Activated CD4-positive, alpha-beta memory T cell treated with anti-CD3 and anti-CD28 coated beads, Interleukin-2, amount 10 ng/mL, durations not matched to agents 7 days and 5 days (primary cell): ENCODE data around the gene GALR3. TPM values are rescaled to one million over a fixed set of nuclear protein-coding genes. Genes with fewer than 3 reads are reported as not detected.
"Not testable (repeated sequence)": the region's sequence is repeated elsewhere in the genome, so short reads cannot be mapped to it uniquely, and the experiment has no call there.

ENCODE experiments used
- CTCF ChIA-PET: fragments of 350-600 bp; sonication (Branson Sonifier 250); formaldehyde crosslinking; loops from one replicate; lab custom pipeline; 2021; ENCODE audit warnings: antibody characterized with exemption, inconsistent platforms; lab: Charles Lee
- POLR2A ChIA-PET: fragments of 350-600 bp; sonication (Branson Sonifier 250); formaldehyde crosslinking; loops from one replicate; lab custom pipeline; 2021; ENCODE audit warnings: antibody characterized with exemption; lab: Charles Lee
- DNase-seq: peaks from one replicate; pipeline ENCODE4 v3.0.0-alpha.2; 2020
- H3K27ac Mint-ChIP-seq: one replicate; pipeline ENCODE4 v1.8.0; 2021; ENCODE audit warnings: mild to moderate bottlenecking, mixed read lengths
- H3K27me3 Mint-ChIP-seq: one replicate; pipeline ENCODE4 v1.8.0; 2021; ENCODE audit warnings: mixed read lengths
- H3K36me3 Mint-ChIP-seq: one replicate; pipeline ENCODE4 v1.8.0; 2021; ENCODE audit warnings: low read depth, mixed read lengths
- H3K4me1 Mint-ChIP-seq: one replicate; pipeline ENCODE4 v1.8.0; 2021; ENCODE audit warnings: mixed read lengths
- H3K4me3 Mint-ChIP-seq: one replicate; pipeline ENCODE4 v1.8.0; 2021; ENCODE audit warnings: mild to moderate bottlenecking, mixed read lengths
- H3K9me3 Mint-ChIP-seq: one replicate; pipeline ENCODE4 v1.8.0; 2021; ENCODE audit warnings: mixed read lengths
- total RNA-seq, 2 experiments: library from RNA; stranded (reverse); gene quantifications; one replicate each; pipeline ENCODE4 v1.2.3, GENCODE V29; 2021

Gene GALR3
- total RNA-seq, 2 experiments from 2014 or later: not detected

- ChIA-PET CTCF (no interaction called here), POLR2A (no interaction called here)
- Mint-ChIP-seq H3K9me3 (no peaks in the 10 kb centered on the region), H3K36me3 (no peaks in the 10 kb centered on the region), H3K4me1 (no peaks in the 10 kb centered on the region), H3K27me3 (no peaks in the 10 kb centered on the region), H3K27ac (no peak overlapping the region), H3K4me3 (no peak overlapping the region)
- no peak for DNase-seq
Measured at GRCh38 chr22:37794376-37794775, 28.8 kb upstream of the GALR3 start.

DNA sequence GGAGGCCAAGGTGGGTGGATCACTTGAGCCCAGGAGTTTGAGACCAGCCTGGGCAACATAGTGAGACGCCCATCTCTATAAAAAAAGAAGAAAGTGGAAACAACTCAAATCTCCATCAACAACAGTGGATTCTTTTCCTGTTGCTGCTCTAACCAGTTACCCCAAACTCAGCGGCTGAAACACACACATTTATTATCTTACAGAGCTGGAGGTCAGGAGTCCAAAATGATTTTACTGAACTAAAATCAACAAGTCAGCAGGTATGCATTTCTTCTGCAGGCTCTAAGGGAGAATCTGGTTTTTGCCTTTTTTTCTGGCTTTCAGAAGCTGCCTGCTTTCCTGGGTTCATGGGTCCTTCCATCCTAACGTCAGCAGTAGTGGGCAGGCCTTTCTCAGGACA, 27.1 kb upstream of the GALR3 start:
- no peak for DNase-seq
- no peak overlapping the region for H3K27ac Mint-ChIP-seq
- no peaks in the 10 kb centered on the region for H3K36me3 Mint-ChIP-seq
- peaks cover 3% of the 10 kb centered on the region for H3K27me3 Mint-ChIP-seq
- H3K4me1 Mint-ChIP-seq: no peaks in the 10 kb centered on the region
- no peak overlapping the region for H3K4me3 Mint-ChIP-seq
- POLR2A ChIA-PET: no interaction called here
- H3K9me3 Mint-ChIP-seq: no peaks in the 10 kb centered on the region
- CTCF ChIA-PET: interaction anchor here (1.2 kb wide), 1 partner anchor 11 kb away, joined by 5 read pairs; the partner anchor contains the start of gene GCAT

DNA sequence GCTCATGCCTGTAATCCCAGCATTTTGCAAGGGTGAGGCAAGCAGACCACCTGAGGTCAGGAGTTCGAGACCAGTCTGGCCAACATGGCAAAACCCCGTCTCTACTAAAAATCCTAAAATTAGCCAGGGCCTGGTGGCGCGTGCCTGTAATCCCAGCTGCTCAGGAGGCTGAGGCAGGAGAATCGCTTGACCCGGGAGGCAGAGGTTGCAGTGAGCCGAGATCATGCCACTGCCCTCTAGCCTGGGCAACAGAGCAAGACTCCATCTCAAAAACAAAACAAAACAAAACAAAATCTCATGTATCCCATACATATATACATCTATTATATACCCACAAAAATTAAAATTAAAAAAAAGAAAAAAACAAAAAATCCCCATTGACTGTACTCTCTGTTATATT, 25.9 kb upstream of the GALR3 start:
- DNase-seq, H3K27me3 Mint-ChIP-seq, POLR2A ChIA-PET, H3K4me3 Mint-ChIP-seq, H3K36me3 Mint-ChIP-seq, CTCF ChIA-PET, H3K4me1 Mint-ChIP-seq, H3K9me3 Mint-ChIP-seq, H3K27ac Mint-ChIP-seq: not testable (repeated sequence)

- Mint-ChIP-seq H3K4me1 (peaks cover 6% of the 10 kb centered on the region), H3K27me3 (peaks cover 13% of the 10 kb centered on the region), H3K9me3 (no peaks in the 10 kb centered on the region), H3K4me3 (no peak overlapping the region), H3K27ac (no peak overlapping the region), H3K36me3 (no peaks in the 10 kb centered on the region)
- ChIA-PET CTCF (no interaction called here), POLR2A (no interaction called here)
- DNase-seq: no peak
Measured at GRCh38 chr22:37797874-37798500, 25.2 kb upstream of the GALR3 start.

- H3K9me3 Mint-ChIP-seq, H3K27ac Mint-ChIP-seq, H3K36me3 Mint-ChIP-seq, POLR2A ChIA-PET, H3K4me3 Mint-ChIP-seq, DNase-seq: not testable (repeated sequence)
- peaks cover 17% of the 10 kb centered on the region for H3K4me1 Mint-ChIP-seq
- CTCF ChIA-PET: interaction anchor here (0.7 kb wide), 1 partner anchor 60 kb away, joined by 3 read pairs; no protein-coding TSS in a partner anchor
- peaks cover 25% of the 10 kb centered on the region for H3K27me3 Mint-ChIP-seq
Measured at GRCh38 chr22:37799979-37800378, 23.2 kb upstream of the GALR3 start.

DNA sequence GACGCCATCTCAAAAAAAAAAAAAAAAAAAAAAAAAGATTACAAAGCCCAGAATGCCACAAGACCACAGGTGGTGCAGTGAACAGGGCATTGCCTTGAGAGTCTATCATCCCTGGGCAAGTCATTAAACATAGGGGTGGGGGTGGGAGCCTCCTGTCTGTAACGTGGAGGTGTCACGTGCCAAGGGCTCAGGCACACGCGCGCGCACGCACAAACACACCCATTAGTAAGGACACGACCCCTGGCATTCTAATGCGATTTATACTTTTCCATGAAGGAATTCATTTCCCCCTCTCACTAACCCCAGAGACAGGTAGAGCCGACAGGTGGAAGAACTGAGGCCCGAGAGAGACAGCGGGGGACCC, 21.3 kb upstream of the GALR3 start:
- Mint-ChIP-seq H3K4me3 (peak overlapping the region; percentile 64), H3K9me3 (no peaks in the 10 kb centered on the region), H3K27me3 (peaks cover 42% of the 10 kb centered on the region), H3K36me3 (peaks cover 4% of the 10 kb centered on the region), H3K4me1 (peaks cover 32% of the 10 kb centered on the region), H3K27ac (no peak overlapping the region)
- ChIA-PET POLR2A (interaction anchor here (1.3 kb wide), 1 partner anchor 152 kb away, joined by 3 read pairs; the partner anchor contains the start of genes C22orf23 and POLR2F), CTCF (interaction anchor here (1.3 kb wide), 1 partner anchor 61 kb away, joined by 3 read pairs; no protein-coding TSS in a partner anchor)
- no peak for DNase-seq

DNA sequence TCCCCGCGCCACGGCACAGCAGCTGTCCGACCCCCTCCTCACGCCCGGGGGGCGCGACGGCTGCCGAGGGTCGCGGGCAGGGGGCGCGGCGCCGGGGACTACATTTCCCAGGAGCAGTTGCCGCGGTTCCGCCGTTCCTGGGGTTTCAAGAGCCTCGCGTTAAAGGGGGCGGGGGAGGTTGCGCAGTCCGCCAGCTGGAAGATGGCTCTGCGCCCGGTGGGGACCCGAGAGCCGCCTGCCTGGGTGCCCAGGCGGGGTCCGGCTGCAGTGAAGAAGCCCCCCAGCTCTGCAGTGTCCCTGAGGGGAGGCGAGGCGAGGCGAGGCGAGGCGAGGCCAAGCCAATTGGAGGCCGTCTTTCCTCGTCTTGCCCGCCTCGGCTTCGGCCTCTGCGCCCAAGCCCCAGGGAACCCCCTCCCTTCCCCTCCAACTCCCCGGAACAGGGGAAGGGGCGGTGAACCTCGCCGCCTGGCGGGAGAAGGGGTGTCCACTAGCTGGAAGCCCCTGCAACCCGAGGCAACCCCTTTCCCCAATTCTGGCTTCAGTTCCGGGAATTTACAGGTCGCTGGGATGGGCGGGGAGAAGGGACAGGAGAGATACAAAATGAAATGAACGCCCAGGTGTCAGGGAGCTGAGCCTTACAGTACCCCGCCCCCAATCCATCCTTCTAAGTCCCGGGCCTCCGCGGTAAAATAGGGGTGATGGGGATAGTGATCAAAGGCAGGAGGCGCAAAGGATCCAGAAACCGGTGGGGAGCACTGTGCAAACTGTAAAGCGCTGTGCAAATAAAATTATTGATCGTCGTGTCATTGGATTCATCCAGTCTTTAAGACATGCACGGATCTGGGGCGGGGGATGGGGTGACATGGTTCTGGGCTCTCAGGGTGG, 20.6 kb upstream of the GALR3 start:
- peaks cover 46% of the 10 kb centered on the region for H3K27me3 Mint-ChIP-seq

GRCh38 chr22:37803195-37803638, 20.0 kb upstream of the GALR3 start:
- peaks cover 39% of the 10 kb centered on the region for H3K4me1 Mint-ChIP-seq
- no peaks in the 10 kb centered on the region for H3K9me3 Mint-ChIP-seq
- POLR2A ChIA-PET: interaction anchor here (1.3 kb wide), 1 partner anchor 150 kb away, joined by 3 read pairs; the partner anchor contains the start of genes C22orf23 and POLR2F
- peaks cover 48% of the 10 kb centered on the region for H3K27me3 Mint-ChIP-seq
- no peak overlapping the region for H3K27ac Mint-ChIP-seq
- peak overlapping the region; percentile 59 for H3K4me3 Mint-ChIP-seq
- DNase-seq: no peak
- H3K36me3 Mint-ChIP-seq: peaks cover 4% of the 10 kb centered on the region
- CTCF ChIA-PET: interaction anchor here (1.3 kb wide), 1 partner anchor 60 kb away, joined by 3 read pairs; no protein-coding TSS in a partner anchor

More for the DNA sequence above, 20.6 kb upstream of the GALR3 start:
- peak overlapping the region; percentile 59 for H3K4me3 Mint-ChIP-seq
- ChIA-PET CTCF (interaction anchor here (1.3 kb wide), 1 partner anchor 61 kb away, joined by 3 read pairs; no protein-coding TSS in a partner anchor), POLR2A (interaction anchor here (1.3 kb wide), 1 partner anchor 151 kb away, joined by 3 read pairs; the partner anchor contains the start of genes C22orf23 and POLR2F)
- H3K27ac Mint-ChIP-seq: no peak overlapping the region
- H3K9me3 Mint-ChIP-seq: no peaks in the 10 kb centered on the region
- peaks cover 4% of the 10 kb centered on the region for H3K36me3 Mint-ChIP-seq
- peaks cover 37% of the 10 kb centered on the region for H3K4me1 Mint-ChIP-seq
- DNase-seq: no peak

DNA sequence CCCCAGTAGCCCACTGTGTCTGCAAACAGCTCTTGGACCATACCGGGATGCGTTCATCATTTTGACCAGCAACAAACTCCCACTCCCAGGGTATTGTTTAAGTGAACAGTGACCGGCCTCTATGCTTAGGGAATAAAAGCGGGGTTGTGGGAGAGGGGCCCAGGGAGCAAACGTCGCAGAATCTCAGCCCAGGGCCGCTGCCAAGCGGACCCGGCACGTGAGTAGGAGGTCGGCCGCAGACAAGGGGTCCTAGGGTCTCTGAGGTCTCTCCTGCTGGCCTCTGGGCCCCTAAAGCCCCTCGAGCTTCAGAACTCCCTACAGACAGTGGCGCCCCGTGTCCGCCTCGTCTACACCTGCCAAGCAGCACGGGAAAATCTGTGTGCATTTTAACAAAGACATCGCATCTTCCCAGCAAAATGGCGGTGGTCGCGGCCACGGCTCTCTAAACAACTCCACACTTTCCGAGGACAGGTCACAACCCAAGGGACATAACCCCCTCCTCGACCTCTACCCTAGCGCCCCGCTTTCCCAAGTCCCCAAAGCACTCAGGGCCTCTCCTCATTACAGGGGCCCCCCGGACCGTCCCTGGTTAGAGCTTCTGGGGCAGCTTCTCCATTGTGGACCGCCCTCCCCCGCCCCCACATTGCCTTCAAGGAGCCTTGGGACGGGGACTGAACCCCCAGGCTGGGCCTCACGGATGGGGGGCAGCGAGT, 19.4 kb upstream of the GALR3 start:
- peaks cover 49% of the 10 kb centered on the region for H3K27me3 Mint-ChIP-seq
- POLR2A ChIA-PET: no interaction called here

DNA sequence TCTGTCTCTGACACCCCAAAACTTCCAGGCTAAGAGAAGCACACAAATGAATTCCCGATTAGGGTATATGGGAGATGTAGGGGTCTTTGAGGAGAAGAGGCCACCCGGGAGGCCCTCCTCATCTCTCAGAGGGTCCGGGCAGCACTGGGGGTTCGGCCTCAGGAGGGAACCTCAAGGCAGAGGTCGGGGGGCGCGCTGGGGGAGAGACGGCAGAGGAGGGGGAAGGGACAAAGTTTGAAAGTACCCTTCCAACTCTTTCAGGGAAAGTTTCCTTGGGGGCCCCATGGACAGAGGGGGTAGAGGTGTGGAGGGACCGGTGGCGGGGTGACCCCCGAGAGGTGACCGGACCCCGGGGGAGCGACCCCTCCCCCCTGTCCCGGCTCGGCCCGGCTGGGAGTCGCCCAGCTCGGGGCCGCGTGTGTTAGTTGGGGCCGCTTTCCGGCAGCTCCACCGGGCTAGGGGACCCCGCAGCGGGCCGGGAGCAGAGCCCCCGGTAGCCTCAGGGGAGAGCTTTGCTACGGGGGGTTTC, 18.8 kb upstream of the GALR3 start:
- no peak overlapping the region for H3K27ac Mint-ChIP-seq
- no peaks in the 10 kb centered on the region for H3K9me3 Mint-ChIP-seq
- peak overlapping the region; percentile 44 for H3K4me3 Mint-ChIP-seq
- DNase-seq: no peak
- peaks cover 49% of the 10 kb centered on the region for H3K27me3 Mint-ChIP-seq
- ChIA-PET POLR2A (interaction anchor here (0.9 to 2.5 kb wide), 4 partner anchors 13 to 164 kb away, joined by 3 to 9 read pairs (median 5); partner anchors contain the start of genes ANKRD54 and SH3BP1), CTCF (interaction anchor here (0.5 to 1.0 kb wide), 2 partner anchors 14 to 200 kb away, joined by 3 to 7 read pairs; no protein-coding TSS in a partner anchor)
- peaks cover 4% of the 10 kb centered on the region for H3K36me3 Mint-ChIP-seq
- H3K4me1 Mint-ChIP-seq: peaks cover 45% of the 10 kb centered on the region

More for the DNA sequence above, 19.4 kb upstream of the GALR3 start:
- Mint-ChIP-seq H3K27ac (no peak overlapping the region), H3K4me1 (peaks cover 43% of the 10 kb centered on the region), H3K36me3 (peaks cover 4% of the 10 kb centered on the region), H3K9me3 (no peaks in the 10 kb centered on the region), H3K4me3 (peak overlapping the region; percentile 44)
- CTCF ChIA-PET: no interaction called here
- DNase-seq: no peak

GRCh38 chr22:37804881-37805809, 18.0 kb upstream of the GALR3 start:
- peak; percentile 82 for DNase-seq
- CTCF ChIA-PET: interaction anchor here (0.5 to 1.0 kb wide), 2 partner anchors 13 to 200 kb away, joined by 3 to 7 read pairs; no protein-coding TSS in a partner anchor
- POLR2A ChIA-PET: interaction anchor here (0.5 to 2.5 kb wide), 5 partner anchors 12 to 165 kb away, joined by 3 to 9 read pairs (median 5); partner anchors contain the start of genes ANKRD54 and SH3BP1
- H3K27ac Mint-ChIP-seq: peak overlapping the region; percentile 12
- no peaks in the 10 kb centered on the region for H3K9me3 Mint-ChIP-seq
- H3K4me1 Mint-ChIP-seq: peaks cover 46% of the 10 kb centered on the region
- peaks cover 4% of the 10 kb centered on the region for H3K36me3 Mint-ChIP-seq
- peaks cover 49% of the 10 kb centered on the region for H3K27me3 Mint-ChIP-seq
- peak overlapping the region; percentile 78 for H3K4me3 Mint-ChIP-seq
